ENCODE measurements around the gene DNAH1. TPM values are rescaled to one million over a fixed set of nuclear protein-coding genes. Genes with fewer than 3 reads are reported as not detected.

The DNAH1 gene
- total and polyA plus RNA-seq, 3 donors from 2014 or later: 40.0 to 50.4 (median 49.1) TPM

DNA sequence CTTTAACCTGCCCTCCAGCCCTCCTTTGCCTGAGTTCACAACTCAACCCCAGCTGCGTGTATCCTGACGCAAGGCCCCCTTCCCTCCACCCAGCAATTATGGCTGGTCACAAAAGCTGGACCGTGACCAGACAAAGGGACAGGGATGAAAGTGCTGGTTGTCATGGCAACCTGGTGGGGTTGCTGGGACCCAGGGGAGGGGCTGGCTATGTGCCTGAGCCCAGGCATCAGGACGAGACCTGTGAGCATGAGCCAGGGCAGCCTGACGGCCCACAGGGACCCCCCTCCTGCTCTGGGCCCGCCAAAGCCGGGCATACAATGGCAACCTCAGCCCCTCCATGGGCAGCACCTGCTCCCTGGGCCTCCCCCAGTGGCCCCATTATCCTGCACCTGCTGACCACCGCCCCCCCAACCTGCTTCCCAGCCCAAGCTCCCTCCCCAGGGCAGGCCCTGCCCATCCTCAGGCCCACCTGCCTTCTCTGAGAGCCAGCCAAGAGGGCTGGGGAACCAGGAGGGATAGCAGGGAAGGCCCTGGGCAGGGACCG lies 4.5 kb upstream of the DNAH1 start:
- Histone ChIP-seq H3K4me3 (no peak overlapping the region), H3K9me3 (no peaks in the 10 kb centered on the region), H3K27ac (no peak overlapping the region), H3K27me3 (no peaks in the 10 kb centered on the region), H3K4me1 (peaks cover 17% of the 10 kb centered on the region), H3K36me3 (ENCODE audit: low read depth, missing control alignments) (no peaks in the 10 kb centered on the region)
- intact Hi-C loops (cut with DNase I; ENCODE audit: low total_unique reads): no loop called here
- TF ChIP-seq POLR2A (IDR thresholded peaks at IDR 0.05): no peak
- TF ChIP-seq, protein P1, sequence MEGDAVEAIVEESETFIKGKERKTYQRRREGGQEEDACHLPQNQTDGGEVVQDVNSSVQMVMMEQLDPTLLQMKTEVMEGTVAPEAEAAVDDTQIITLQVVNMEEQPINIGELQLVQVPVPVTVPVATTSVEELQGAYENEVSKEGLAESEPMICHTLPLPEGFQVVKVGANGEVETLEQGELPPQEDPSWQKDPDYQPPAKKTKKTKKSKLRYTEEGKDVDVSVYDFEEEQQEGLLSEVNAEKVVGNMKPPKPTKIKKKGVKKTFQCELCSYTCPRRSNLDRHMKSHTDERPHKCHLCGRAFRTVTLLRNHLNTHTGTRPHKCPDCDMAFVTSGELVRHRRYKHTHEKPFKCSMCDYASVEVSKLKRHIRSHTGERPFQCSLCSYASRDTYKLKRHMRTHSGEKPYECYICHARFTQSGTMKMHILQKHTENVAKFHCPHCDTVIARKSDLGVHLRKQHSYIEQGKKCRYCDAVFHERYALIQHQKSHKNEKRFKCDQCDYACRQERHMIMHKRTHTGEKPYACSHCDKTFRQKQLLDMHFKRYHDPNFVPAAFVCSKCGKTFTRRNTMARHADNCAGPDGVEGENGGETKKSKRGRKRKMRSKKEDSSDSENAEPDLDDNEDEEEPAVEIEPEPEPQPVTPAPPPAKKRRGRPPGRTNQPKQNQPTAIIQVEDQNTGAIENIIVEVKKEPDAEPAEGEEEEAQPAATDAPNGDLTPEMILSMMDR (IDR thresholded peaks at IDR 0.05): no peak
- no peak for DNase-seq
- 74 to 76% methylated on average over 3 to 9 of the region's 9 CpGs for WGBS, 2 donors

DNA sequence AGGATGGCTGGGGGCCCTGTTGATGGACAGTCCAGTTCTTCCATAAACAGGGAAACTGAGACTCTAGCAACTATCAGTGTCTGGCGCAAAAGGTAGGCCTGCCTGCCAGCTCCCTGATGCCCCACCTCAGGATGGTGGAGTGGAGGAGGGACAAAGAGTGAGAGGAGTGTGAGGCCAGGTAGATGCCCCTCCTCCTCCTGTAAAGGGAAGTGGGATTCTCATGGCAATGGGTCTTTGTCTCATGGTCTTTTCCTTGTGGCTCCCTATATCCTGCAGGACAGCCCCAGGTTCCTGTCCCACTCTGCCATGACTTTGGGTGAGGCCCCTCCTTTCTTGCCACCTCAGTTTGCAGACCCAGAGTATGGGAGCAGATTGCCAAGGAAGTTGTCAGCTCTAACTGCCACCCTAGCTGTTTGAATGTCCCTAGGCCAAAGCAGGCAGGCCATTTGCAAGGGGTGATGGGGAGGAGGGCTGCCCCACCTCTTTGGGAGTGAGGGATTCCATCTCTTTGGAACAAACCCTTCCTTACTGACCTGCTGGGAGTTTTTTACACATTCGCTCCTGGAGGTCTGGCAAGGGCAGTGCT lies 2.8 kb upstream of the DNAH1 start:
- no peak overlapping the region for H3K27ac ChIP-seq

DNA sequence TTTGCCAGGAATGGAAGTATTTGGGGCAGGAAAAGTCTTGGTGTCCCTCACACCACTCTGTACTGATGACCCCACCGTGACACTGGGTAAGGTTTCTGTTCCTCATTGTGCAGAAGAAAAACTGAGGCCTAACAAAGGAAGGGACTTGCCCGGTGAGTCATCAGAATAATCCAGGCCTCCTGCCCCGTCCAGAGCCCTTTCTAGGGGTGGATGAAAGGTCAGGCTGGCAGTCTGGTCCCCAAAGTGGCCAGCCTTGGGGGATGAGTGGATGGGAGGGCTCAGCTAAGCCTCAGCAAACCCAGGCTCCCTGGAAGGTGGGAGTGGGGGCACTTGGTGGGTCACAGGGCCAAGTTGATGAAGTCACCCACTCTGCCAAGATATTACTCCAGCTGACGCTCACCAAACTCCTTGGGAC lies 2.3 kb upstream of the DNAH1 start:
- H3K27ac ChIP-seq: no peak overlapping the region
- WGBS, 2 donors: 53 to 68% methylated on average over 4 of the region's 4 CpGs
- intact Hi-C loops (cut with DNase I; ENCODE audit: low total_unique reads): no loop called here

More for the DNA sequence above, 2.8 kb upstream of the DNAH1 start:
- no peak for TF ChIP-seq POLR2A (IDR thresholded peaks at IDR 0.05)
- TF ChIP-seq, protein P1 (IDR thresholded peaks at IDR 0.05): no peak
- no peaks in the 10 kb centered on the region for H3K27me3 ChIP-seq
- no peaks in the 10 kb centered on the region for H3K9me3 ChIP-seq
- no peak for DNase-seq
- intact Hi-C loops (cut with DNase I; ENCODE audit: low total_unique reads): no loop called here
- H3K36me3 ChIP-seq (ENCODE audit: low read depth, missing control alignments): no peaks in the 10 kb centered on the region
- 71 to 88% methylated on average over 2 of the region's 2 CpGs for WGBS, 2 donors
- no peak overlapping the region for H3K4me3 ChIP-seq
- H3K4me1 ChIP-seq: peaks cover 5% of the 10 kb centered on the region

DNA sequence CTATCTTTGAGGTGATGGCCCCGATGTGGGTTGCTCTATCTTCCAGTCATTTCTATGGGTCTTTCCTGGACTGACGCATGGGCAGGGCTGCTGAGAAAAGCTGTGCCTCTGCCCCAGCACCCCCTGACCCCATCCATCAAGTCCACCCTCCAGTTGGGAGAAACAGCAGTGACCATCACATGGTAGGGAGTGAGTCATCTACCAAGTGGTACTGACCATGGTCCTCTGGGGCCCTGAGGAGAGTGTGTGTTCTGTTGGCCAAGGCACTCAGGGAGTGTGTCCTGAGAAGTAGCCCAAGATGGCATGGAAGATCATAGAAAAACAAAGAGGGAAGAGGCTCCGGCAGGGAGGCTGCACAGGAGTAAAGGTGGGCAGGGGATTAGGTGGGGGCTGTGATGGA lies 1.6 kb upstream of the DNAH1 start:
- Histone ChIP-seq H3K4me3 (no peak overlapping the region), H3K4me1 (peaks cover 5% of the 10 kb centered on the region), H3K27ac (no peak overlapping the region), H3K9me3 (no peaks in the 10 kb centered on the region), H3K27me3 (no peaks in the 10 kb centered on the region), H3K36me3 (ENCODE audit: low read depth, missing control alignments) (no peaks in the 10 kb centered on the region)
- no peak for TF ChIP-seq POLR2A (IDR thresholded peaks at IDR 0.05)
- TF ChIP-seq, protein P1 (IDR thresholded peaks at IDR 0.05): no peak
- 93 to 100% methylated on average over 2 to 3 of the region's 3 CpGs for WGBS, 2 donors
- no peak for DNase-seq
- intact Hi-C loops (cut with DNase I; ENCODE audit: low total_unique reads): no loop called here

More for the DNA sequence above, 2.3 kb upstream of the DNAH1 start:
- no peak overlapping the region for H3K4me3 ChIP-seq
- H3K36me3 ChIP-seq (ENCODE audit: low read depth, missing control alignments): no peaks in the 10 kb centered on the region
- H3K4me1 ChIP-seq: peaks cover 5% of the 10 kb centered on the region
- H3K9me3 ChIP-seq: no peaks in the 10 kb centered on the region
- no peaks in the 10 kb centered on the region for H3K27me3 ChIP-seq
- DNase-seq: no peak
- TF ChIP-seq POLR2A (IDR thresholded peaks at IDR 0.05): no peak
- TF ChIP-seq, protein P1 (IDR thresholded peaks at IDR 0.05): no peak

DNA sequence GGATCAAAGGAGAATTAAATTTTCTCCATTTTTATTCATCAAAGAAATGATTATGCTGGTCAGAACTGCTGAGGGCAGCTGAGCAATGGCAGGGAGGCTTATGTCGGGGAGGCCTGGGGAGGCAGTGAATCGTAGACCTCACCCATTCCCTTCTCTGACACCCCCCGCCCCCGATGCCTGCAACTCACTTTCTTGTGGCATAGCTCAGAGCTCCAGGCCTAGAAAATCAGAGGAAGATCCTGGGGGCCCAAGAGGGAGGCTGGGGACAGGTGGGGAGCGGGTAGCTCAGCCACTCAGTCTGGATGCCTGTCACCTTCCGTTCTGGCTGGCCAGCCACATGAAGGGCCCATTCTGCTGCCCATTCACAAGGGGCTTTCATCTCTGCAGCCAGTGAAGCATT lies 1.1 kb upstream of the DNAH1 start:
- intact Hi-C loops (cut with DNase I; ENCODE audit: low total_unique reads): no loop called here
- 89 to 95% methylated on average over 6 of the region's 6 CpGs for WGBS, 2 donors
- no peak for TF ChIP-seq POLR2A (IDR thresholded peaks at IDR 0.05)
- TF ChIP-seq, protein P1 (IDR thresholded peaks at IDR 0.05): no peak
- H3K27me3 ChIP-seq: no peaks in the 10 kb centered on the region
- H3K27ac ChIP-seq: no peak overlapping the region
- H3K9me3 ChIP-seq: no peaks in the 10 kb centered on the region
- H3K4me3 ChIP-seq: no peak overlapping the region
- DNase-seq: no peak
- H3K4me1 ChIP-seq: peaks cover 5% of the 10 kb centered on the region
- H3K36me3 ChIP-seq (ENCODE audit: low read depth, missing control alignments): no peaks in the 10 kb centered on the region

Measured in testis (tissue), 3 donors.